ENCODE data around the gene NPAS1. TPM values are rescaled to one million over a fixed set of nuclear protein-coding genes. Genes with fewer than 3 reads are reported as not detected.
"Not testable (repeated sequence)": the region's sequence is repeated elsewhere in the genome, so short reads cannot be mapped to it uniquely, and the experiment has no call there.

The NPAS1 gene
- total RNA-seq, 1 donor from 2014 or later, result 2.9 TPM

DNA sequence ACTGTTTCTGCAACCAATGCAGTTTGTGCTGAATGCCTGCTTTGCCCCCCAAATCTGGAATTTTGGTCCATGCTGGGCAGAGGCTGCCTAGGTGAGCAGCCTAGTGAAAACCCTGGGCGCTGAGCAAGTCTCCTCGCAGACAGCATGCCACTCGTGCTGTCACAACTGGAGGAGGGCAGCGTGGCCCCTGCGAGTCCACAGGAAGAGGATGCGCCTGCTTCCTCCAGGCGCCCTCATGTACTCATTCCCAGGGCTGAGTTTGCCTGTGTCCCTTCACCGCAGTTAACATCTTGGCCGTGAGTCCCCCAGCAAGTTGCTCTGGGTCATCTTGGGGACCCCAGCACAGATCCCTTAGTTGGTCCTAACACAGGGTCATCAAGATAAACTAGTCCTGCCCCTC lies 55.0 kb downstream of the NPAS1 start:
- FAIRE-seq, result no peak
- DNase-seq (ENCODE audit: low spot score in 2 of 2), result no peak

DNA sequence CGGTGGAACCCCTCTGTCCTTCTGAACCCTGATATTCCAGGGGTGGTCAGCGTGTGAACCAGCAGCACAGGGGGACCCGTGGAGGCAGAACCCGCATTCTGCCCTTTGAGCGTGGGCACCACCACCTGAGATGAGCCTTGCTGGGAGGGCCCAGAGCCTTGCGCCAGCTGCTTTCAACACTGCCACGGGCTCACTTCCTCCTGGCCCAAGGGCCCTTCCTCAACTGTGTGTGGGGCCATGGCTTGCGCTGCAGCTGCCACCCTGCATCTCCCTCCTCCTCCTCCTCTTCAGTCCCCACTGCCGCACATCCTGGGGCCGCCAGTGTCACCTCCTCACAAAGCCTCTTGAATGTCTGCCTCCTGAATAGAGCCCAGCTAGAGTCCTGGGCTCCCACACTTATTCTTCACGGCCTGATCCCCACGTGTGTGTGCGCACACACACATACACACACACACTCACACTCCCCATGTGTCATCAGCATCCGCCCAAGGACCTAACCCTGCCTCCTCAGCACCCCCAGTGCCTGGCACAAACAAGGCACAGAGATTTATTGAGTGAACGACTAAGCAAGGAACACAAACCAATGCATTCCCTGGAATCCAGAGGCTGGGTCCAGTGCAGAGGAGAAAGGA lies 55.7 kb downstream of the NPAS1 start:
- FAIRE-seq (no peak), DNase-seq (ENCODE audit: low spot score in 2 of 2) (no peak)

DNA sequence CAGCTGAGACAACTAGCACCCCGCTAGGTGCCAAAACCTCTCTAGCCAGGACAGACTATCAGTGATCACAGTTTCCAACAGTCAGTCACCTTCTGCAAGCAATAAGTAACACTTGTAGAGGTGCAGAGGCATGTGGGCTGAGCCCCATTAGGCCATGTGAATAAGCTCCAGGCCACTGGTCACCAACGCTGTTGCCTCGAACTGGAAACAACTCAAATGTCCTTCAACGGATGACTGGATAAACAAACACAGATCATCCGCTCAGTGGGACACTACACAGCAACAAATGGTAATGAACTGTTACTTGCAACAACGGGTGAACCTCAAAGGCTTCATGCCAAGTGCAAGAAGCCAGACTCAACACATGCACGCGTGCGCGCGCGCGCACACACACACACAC lies 56.3 kb downstream of the NPAS1 start:
- no peak for FAIRE-seq
- DNase-seq (ENCODE audit: low spot score in 2 of 2), result no peak

DNA sequence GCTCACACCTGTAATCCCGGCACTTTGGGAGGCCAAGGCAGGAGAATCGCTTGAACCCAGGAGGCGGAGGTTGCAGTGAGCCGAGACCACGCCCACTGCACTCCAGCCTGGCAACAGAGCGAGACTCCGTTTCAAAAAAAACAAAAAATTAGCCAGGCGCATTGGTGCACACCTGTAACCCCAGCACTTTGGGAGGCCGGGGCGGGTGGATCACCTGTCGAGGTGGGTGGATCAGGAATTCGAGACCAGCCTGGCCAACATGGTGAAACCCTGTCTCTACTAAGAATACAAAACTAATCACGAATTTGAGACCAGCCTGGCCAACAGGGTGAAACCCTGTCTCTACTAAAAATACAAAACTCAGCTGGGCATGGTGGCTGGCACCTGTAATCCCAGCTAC lies 58.7 kb downstream of the NPAS1 start:
- FAIRE-seq; DNase-seq (ENCODE audit: low spot score in 2 of 2): not testable (repeated sequence)

DNA sequence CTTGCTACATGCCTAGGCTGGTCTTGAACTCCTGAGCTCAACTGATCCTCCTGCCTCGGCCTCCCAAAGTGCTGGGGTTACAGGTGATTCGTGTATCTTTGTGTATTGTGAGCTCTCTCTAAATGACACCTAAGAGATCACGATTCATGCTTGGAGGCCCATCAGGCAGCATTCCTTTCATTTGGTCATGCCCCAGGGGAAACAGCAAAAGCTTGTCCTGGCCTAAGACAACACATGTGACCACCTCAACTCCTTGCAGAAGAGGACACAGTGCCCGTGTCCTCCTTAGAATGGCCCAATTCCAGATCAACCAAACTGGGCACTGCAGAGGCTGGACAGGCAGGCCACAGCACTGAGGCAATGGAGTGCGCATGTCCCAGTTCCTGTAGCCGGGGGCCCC lies 61.5 kb downstream of the NPAS1 start:
- DNase-seq (ENCODE audit: low spot score in 2 of 2), result no peak
- no peak for FAIRE-seq

DNA sequence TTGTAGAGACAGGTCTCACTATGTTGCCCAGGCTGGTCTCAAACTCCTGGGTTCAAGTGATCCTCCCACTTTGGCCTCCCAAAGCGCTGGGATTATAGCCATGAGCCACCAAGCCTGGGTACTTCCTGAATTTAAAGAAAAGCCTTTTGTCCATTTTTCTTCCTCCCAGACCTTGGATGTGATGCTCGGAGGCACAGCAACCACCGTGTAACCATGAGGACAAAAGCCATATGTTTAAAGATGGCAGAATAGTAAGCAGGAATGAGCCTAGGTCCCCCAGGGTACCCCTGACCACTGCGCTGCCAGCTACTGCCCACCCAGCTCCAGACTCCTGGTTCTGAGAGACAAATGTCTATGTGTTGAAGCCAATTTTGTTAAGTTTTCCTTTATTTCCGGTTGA lies 62.9 kb downstream of the NPAS1 start:
- no peak for FAIRE-seq

DNA sequence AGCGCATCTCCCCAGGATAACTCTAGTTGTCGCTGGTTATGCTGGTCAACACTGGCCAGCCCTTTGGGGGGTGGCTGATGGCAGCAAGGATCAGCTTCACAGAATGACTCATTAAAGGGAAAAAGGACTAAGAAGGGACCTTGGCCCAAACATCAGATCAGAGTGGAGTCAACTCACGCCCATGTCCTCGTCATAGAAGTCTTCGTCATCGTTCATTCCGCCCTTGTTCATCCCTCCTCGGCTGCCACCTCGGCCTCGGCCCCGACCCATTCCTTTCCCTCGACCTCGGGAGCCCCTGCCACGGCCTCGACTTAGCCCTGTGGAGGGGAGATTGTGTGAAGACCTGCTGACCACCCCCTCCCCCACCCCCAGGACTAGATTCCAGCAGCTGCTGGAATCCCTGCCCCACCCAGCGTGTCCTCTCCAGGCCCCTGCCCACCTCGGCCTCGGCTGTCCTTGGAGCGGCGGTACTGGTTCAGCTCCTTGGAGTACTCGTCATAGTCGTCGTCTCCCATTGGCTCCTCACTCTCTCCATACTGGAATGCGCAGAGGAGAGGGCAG lies 65.3 kb downstream of the NPAS1 start:
- DNase-seq (ENCODE audit: low spot score in 2 of 2) (no peak), FAIRE-seq (no peak)

More for the DNA sequence above, 62.9 kb downstream of the NPAS1 start:
- DNase-seq (ENCODE audit: low spot score in 2 of 2), result no peak

DNA sequence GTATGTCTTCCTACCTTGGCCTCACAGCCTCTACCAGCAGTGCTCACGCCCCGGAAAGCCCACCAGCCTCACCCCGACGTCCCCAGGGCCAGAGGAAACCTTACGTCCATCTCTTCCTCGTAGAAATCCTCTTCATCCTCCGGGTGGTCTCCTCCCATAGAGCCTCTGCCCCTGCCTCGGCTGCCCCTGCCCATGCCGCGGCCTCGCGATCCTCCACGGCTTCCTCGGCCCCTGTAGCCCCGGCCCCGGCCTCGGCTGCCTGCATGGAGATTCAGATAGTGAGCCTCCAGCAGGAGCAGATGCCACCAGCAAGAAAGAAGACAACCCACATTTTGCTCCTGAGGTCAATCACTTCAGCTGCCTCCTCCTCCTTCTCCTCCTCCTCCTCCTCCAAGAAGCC lies 66.6 kb downstream of the NPAS1 start:
- FAIRE-seq (no peak), DNase-seq (ENCODE audit: low spot score in 2 of 2) (no peak)

DNA sequence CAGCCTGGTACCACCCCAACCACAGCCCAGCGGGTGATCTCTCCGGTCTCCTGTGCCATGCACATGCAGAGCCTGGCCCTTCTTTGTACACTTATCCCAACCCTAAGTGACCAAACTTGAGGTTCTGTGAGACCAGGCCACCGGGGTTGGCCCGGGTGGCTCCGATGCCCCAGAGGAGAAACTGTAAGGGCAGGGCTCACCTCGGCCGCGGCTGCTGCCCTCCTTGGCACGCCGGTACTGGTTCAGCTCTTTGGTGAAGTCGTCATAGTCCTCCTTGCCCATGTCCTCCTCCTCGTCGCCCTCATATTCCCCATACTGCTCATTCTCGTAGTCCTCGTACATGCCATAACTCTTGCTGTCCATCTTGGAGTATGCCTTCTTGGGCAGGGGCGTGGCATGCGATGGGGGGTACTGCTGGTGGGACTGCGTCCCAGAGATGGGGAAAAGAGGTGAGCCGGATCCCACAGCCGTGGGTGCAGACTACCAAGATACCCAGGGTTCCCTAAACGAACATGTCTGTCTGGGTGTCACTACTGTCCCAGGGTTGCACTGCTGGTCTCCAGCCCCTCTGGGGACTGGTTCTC lies 70.2 kb downstream of the NPAS1 start:
- no peak for FAIRE-seq
- no peak for DNase-seq (ENCODE audit: low spot score in 2 of 2)

DNA sequence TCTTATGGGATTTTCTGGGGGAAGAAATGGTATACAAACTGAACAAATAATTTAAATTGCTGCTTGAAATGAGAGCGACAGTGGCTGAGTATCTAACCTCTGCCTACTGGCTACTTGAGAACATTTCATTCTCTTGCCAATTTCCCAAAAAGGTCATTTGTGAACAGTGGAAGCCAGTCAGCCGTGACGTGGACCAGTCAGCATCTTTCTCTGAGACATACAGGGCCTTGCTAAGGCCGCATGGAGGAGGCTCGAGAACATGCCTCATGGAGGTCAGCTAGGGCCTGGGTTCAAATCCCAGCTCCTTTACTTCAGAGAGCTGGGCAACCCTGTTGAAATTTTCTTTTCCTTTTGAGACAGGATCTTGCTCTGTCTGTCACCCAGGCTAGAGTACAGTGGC lies 73.6 kb downstream of the NPAS1 start:
- FAIRE-seq (no peak), DNase-seq (ENCODE audit: low spot score in 2 of 2) (no peak)

DNA sequence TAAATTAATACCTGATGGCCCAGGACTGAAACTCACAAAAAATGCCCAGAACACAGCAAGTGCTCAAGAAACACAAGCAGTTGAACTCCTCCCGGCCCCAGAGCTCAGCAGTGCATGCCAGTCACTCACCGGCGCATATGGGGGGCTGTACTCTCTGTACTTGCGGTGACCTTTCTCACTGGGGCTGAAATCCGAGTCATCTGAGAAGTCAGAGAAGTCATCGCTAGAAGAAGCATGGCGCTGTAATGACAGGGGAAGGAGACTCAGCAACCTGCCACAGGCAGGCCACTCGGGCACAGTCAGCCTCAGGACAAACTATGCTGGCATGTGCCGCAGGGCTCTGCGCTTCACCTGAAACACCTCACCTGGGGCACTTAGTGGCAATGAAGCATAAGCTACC lies 74.2 kb downstream of the NPAS1 start:
- FAIRE-seq, result no peak
- no peak for DNase-seq (ENCODE audit: low spot score in 2 of 2)

DNA sequence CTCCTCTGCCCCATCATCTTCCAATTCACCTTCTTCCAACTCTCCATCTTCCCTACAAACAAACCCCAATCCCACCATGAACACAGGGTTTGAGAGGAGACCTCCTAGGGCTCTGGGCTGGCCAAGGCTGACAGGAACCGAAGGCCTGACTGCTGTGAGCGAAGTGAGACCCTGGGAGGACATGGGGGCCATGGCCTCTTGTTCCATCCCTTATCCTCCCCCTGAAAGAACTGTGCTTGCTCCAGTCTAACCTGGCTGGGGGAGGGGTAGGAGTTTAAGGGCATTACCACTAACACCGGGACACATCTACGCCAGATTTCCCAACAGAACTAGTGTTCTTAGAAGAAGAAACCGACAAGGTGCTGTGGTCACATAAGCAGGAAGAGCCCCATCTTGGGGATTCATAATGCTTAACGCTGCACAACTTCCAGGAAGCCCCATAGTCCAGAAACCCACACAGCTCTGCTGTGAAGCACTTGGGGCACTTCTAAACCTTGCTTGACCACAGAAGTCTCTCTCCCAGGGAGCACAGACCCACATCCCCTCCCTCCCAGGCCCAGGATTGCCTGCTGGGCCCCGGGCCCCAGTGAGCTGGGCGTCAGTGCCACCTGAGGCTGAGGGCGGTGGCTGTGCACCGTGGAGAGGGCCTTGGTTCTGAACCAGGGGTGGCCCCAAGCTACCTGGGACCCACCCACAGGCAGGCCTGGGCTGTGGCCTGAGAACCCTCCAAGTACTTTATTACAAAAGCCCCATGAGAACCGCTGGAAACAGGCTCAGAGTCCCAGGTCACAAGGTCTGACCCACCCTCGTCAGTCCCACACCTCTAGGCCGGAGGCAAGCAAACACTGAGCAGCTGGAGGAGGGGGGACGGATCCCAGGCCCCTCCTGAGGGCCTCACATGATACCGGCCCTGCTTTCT lies 75.2 kb downstream of the NPAS1 start:
- DNase-seq (ENCODE audit: low spot score in 2 of 2) (no peak), FAIRE-seq (no peak)

Other genes starting within 250 kb of the NPAS1 start
- 3.3 TPM for gene SLC1A5, start 231.2 kb upstream of the NPAS1 start, total RNA-seq
- gene AP2S1, start 169.0 kb upstream of the NPAS1 start, total RNA-seq, result 64.8 TPM
- 73.4 TPM for gene ARHGAP35, start 158.8 kb upstream of the NPAS1 start, total RNA-seq
- 26.1 TPM for gene TMEM160, start 28.8 kb downstream of the NPAS1 start, total RNA-seq
- gene ZC3H4, start 93.9 kb downstream of the NPAS1 start, total RNA-seq, result 11.4 TPM
- 96.2 TPM for gene SAE1, start 111.0 kb downstream of the NPAS1 start, total RNA-seq
- gene BBC3, start 211.4 kb downstream of the NPAS1 start, total RNA-seq, result 12.2 TPM
- 2.4 TPM for gene CCDC9, start 236.7 kb downstream of the NPAS1 start, total RNA-seq